Activated naive CD4-positive, alpha-beta T cell treated with anti-CD3 and anti-CD28 coated beads for 36 hours (primary cell): ENCODE results near the gene CRHR1. TPM values are rescaled to one million over a fixed set of nuclear protein-coding genes. Genes with fewer than 3 reads are reported as not detected.

Experiments
- CTCF ChIA-PET: fragments of 350-600 bp; sonication (Branson Sonifier 250); formaldehyde crosslinking; loops from one replicate; lab custom pipeline; 2021; ENCODE audit warnings: antibody characterized with exemption; lab: Charles Lee
- DNase-seq: peaks from one replicate; pipeline ENCODE4 v3.0.0-alpha.2; 2020
- H3K27ac Mint-ChIP-seq: one replicate; pipeline ENCODE4 v1.8.0; 2021; ENCODE audit warnings: mild to moderate bottlenecking, mixed read lengths
- H3K27me3 Mint-ChIP-seq: one replicate; pipeline ENCODE4 v1.8.0; 2021; ENCODE audit warnings: low read depth, mixed read lengths
- H3K36me3 Mint-ChIP-seq: one replicate; pipeline ENCODE4 v1.8.0; 2021; ENCODE audit warnings: low read depth, mixed read lengths
- H3K4me1 Mint-ChIP-seq: one replicate; pipeline ENCODE4 v1.8.0; 2021; ENCODE audit warnings: low read depth, mixed read lengths
- H3K4me3 Mint-ChIP-seq: one replicate; pipeline ENCODE4 v1.8.0; 2021; ENCODE audit warnings: mild to moderate bottlenecking, moderate library complexity, mixed read lengths
- H3K9me3 Mint-ChIP-seq: one replicate; pipeline ENCODE4 v1.8.0; 2021; ENCODE audit warnings: mixed read lengths
- intact Hi-C: fragments of 100-400 bp; cut with micrococcal nuclease; formaldehyde crosslinking; loops from one replicate; pipeline ENCODE4 v1.15.1; 2023
- total RNA-seq, 2 experiments: library from RNA; stranded (reverse); gene quantifications; one replicate each; pipeline ENCODE4 v1.2.3, GENCODE V29; 2021

The CRHR1 gene
- total RNA-seq, 2 experiments from 2014 or later = not detected

DNA sequence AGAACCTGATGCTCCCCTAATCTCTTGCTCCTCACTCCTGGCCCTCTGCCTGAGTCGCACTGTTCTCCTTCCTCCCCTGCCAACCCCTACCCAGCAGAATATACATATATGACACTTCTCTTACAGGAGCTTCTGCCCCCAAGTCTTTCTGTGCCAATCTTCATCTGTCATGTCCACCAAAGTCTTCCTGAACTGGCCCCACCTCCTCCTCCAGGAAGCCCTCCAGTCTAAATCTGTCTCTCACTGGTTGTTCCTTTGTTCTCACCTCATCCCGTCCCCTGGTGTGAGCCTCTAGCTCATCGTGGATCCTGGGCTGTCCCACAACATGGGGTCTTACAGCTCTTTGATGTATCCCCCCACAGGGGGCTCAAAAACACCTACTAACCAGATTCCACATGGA is 8.3 kb downstream of the CRHR1 start:
- peaks cover 25% of the 10 kb centered on the region for H3K27me3 Mint-ChIP-seq

DNA sequence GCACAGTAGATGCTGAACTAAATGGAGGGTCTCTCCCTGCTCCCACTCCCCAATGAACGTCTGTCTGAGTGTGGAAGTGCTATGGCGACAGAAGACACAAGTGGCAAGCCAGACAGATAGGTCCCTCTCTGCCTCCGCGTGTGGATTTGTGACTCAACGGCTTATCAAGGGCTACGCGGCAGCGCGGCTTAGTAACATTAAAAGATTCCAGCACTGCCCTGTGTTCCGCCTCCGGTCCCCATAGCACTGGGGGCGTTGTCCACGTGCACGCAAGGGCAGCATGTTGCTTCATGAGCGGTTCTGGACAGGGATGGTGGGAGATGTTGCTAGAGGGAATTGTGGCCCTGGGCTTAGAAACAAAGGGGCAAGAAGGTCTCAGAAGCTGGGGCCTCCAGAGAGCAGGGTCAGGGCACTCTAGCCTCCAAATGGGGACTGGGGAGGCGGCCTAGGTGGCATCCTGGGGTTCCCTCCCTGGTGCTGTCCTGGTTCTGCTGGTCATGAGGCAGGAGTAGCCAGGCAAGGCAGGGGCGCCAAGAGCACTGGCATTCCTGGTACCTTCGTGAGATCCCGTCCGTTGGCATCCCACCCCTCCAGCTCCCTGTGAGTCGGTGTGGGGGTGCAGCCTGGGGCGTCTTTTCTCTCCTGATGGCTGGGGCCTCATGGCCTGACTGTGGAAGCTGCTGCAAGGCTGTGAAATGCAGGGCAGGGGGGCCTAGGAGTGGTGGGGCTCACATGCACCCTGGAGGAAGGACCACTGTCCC is 9.1 kb downstream of the CRHR1 start:
- H3K4me3 Mint-ChIP-seq = no peak overlapping the region
- intact Hi-C loops = no loop called here
- H3K4me1 Mint-ChIP-seq = no peaks in the 10 kb centered on the region
- no peaks in the 10 kb centered on the region for H3K9me3 Mint-ChIP-seq
- H3K27me3 Mint-ChIP-seq = peaks cover 22% of the 10 kb centered on the region
- no peak for DNase-seq
- H3K36me3 Mint-ChIP-seq = no peaks in the 10 kb centered on the region
- CTCF ChIA-PET = no interaction called here
- H3K27ac Mint-ChIP-seq = no peak overlapping the region

More for the DNA sequence above, 8.3 kb downstream of the CRHR1 start:
- no peaks in the 10 kb centered on the region for H3K4me1 Mint-ChIP-seq
- intact Hi-C loops = no loop called here
- H3K36me3 Mint-ChIP-seq = no peaks in the 10 kb centered on the region
- no peak overlapping the region for H3K27ac Mint-ChIP-seq
- no peak for DNase-seq
- CTCF ChIA-PET = no interaction called here
- no peaks in the 10 kb centered on the region for H3K9me3 Mint-ChIP-seq
- H3K4me3 Mint-ChIP-seq = no peak overlapping the region

DNA sequence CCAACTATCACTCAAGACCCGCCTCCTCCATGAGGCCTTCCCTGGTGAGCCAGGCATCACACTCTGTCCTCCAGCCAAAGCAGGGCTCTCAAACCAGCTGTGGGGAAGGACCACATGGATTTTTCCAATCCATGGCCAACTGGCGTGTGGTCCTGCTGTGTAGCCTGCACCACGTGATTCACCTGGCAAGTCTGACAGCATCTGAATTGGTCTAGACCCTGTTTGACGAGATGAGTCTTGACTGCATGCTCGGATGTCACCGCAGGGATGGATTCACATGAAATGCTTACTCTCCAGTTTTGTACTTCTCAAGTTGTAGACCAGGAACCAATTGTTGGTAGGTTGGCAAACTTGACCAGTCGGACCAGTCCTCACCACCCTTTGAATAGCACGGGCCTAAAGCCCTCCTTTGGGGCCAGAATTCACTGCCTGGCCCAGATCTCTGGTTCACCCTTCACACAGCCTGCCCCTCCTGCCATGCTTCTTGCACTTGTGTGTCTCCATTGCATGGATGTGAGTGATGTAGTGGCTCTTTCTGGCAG is 9.9 kb downstream of the CRHR1 start:
- H3K27me3 Mint-ChIP-seq = peaks cover 20% of the 10 kb centered on the region
- intact Hi-C loops = no loop called here
- no peaks in the 10 kb centered on the region for H3K4me1 Mint-ChIP-seq
- no peak overlapping the region for H3K4me3 Mint-ChIP-seq
- no peak overlapping the region for H3K27ac Mint-ChIP-seq
- no peaks in the 10 kb centered on the region for H3K9me3 Mint-ChIP-seq
- H3K36me3 Mint-ChIP-seq = no peaks in the 10 kb centered on the region
- no peak for DNase-seq
- CTCF ChIA-PET = interaction anchor here (0.9 to 1.8 kb wide), 2 partner anchors 11 to 38 kb away, joined by 3 to 5 read pairs; no protein-coding TSS in a partner anchor

DNA sequence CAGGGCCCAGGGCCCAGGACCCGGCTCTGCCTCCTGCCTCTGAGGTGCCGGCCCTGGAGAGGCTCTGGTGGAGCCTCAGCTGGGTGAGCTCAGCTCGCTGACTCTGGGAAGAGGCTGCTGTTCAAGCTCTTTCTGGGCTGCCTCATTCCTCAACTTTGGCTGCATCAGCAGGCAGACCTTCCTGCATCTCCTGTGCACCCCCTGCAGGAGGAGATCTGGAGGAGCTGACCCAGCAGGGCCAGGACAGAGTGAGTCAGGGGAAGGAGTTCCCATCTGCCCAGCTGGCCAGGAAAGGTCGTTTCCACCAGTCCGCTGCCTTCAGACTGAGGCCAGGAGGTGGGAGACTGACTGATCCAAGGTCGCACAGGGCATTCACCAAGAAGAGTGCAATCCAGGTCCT is 10.7 kb downstream of the CRHR1 start:
- CTCF ChIA-PET = interaction anchor here (0.9 to 1.8 kb wide), 2 partner anchors 12 to 37 kb away, joined by 3 to 5 read pairs; no protein-coding TSS in a partner anchor
- Mint-ChIP-seq H3K36me3 (no peaks in the 10 kb centered on the region), H3K4me3 (no peak overlapping the region), H3K9me3 (no peaks in the 10 kb centered on the region), H3K27me3 (peaks cover 18% of the 10 kb centered on the region), H3K27ac (no peak overlapping the region), H3K4me1 (no peaks in the 10 kb centered on the region)
- intact Hi-C loops = no loop called here
- no peak for DNase-seq

DNA sequence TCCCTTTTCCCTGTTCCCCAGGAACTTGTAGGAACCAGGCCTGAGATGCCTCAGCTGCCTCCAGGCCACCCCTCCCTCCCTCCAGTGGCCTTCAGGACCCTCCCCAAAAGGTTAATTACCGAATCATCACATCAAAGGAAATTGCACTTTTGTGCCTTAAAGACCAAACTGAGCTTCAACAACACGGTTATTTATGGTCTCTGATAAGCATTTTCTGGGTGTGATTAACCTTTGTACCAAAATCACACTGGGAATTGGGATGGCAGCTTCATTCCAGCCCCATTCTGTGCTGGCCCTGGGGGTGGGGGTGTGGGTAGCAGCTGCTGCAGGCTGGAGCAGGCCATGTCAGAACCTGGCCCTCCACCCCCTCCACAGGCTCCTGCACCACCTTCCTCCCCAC is 16.7 kb downstream of the CRHR1 start:
- H3K4me3 Mint-ChIP-seq = no peak overlapping the region
- no peaks in the 10 kb centered on the region for H3K9me3 Mint-ChIP-seq
- DNase-seq = no peak
- H3K27ac Mint-ChIP-seq = no peak overlapping the region
- CTCF ChIA-PET = no interaction called here
- H3K36me3 Mint-ChIP-seq = no peaks in the 10 kb centered on the region
- intact Hi-C loops = no loop called here
- no peaks in the 10 kb centered on the region for H3K4me1 Mint-ChIP-seq
- H3K27me3 Mint-ChIP-seq = peaks cover 3% of the 10 kb centered on the region

DNA sequence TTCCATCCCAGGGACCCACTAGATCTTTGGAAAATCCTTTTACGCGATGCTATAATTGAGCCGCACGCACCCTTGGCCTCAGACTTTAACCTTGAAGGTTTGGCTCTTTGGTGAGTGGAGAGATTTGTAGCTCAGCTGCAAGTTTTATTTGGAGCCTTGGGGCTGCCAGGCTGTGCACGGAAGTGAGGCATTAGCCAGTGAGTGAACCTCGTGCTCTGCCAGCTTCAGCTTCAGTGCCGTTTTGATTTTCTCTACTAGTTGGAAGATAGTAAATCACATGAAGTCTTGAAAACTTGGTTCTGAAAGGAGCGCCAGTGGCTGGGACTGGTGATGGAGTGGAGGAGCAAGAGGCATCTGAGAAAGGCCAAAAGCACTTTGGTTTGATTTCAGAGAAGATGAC is 17.3 kb downstream of the CRHR1 start:
- no peaks in the 10 kb centered on the region for H3K36me3 Mint-ChIP-seq
- peaks cover 3% of the 10 kb centered on the region for H3K27me3 Mint-ChIP-seq
- DNase-seq = no peak
- no peak overlapping the region for H3K4me3 Mint-ChIP-seq
- intact Hi-C loops = no loop called here
- CTCF ChIA-PET = no interaction called here
- H3K4me1 Mint-ChIP-seq = no peaks in the 10 kb centered on the region
- no peaks in the 10 kb centered on the region for H3K9me3 Mint-ChIP-seq
- no peak overlapping the region for H3K27ac Mint-ChIP-seq

DNA sequence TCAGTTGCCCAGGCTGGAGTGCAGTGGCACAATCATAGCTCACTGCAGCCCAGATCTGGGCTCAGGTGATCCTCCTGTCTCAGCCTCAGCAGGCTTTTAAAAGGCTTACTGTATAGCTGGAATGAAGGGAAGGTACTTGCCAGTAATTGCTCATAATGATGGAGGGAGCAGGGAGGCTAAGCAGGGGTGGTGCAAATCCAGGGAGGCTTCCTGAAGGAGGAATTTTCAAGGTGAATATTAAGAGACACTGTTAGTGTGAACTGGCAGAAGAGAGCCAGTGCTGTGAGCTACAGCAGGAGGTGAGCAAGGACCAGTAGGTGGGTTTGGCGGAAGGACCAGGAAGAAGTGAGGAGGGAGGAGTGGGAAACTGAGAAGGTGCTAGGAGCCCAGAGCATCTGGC is 24.7 kb downstream of the CRHR1 start:
- Mint-ChIP-seq H3K4me1 (no peaks in the 10 kb centered on the region), H3K27ac (no peak overlapping the region), H3K27me3 (no peaks in the 10 kb centered on the region), H3K36me3 (no peaks in the 10 kb centered on the region), H3K4me3 (no peak overlapping the region), H3K9me3 (no peaks in the 10 kb centered on the region)
- intact Hi-C loops = no loop called here
- CTCF ChIA-PET = no interaction called here
- no peak for DNase-seq

DNA sequence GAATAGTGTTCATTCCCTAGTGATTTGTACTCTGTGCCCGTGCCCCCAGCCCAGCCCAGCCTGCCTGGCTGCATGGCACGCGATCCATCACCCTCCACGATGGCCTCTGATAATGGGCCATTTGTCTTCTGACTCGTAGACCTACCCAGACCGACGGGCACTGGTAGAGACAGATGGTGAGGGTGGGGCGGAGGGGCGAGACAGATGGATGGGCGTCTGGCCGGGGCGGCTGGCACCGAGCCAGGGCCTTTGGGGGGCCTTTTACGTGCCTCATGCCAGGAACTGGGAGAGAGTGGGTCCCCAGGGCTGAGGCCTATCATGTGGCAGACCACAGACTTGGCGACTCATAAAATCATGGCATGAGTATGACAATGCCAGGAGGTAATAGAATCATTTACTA is 25.4 kb downstream of the CRHR1 start:
- intact Hi-C loops = no loop called here
- no peaks in the 10 kb centered on the region for H3K36me3 Mint-ChIP-seq
- no peak for DNase-seq
- no peak overlapping the region for H3K27ac Mint-ChIP-seq
- H3K4me3 Mint-ChIP-seq = no peak overlapping the region
- H3K4me1 Mint-ChIP-seq = no peaks in the 10 kb centered on the region
- CTCF ChIA-PET = no interaction called here
- H3K27me3 Mint-ChIP-seq = no peaks in the 10 kb centered on the region
- no peaks in the 10 kb centered on the region for H3K9me3 Mint-ChIP-seq

DNA sequence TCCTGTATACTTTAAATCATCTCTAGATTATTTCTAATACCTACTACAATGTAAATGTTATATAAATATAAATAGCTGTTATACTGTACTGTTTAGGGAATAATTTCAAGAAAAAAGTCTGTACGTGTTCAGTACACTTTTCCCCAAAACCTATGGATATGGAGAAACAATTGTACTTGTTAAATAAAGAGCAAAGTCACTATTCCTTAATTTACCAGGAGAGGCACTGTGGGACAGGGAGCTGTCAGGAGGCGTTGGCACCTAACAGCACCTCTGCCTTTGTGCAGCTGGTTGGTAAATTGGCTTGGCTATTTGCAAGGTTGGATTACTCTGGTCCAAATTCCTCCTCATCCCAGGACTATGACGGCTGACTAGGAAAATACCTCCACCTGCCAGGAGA is 28.0 kb downstream of the CRHR1 start:
- H3K27ac Mint-ChIP-seq = no peak overlapping the region
- no peaks in the 10 kb centered on the region for H3K4me1 Mint-ChIP-seq
- CTCF ChIA-PET = interaction anchor here (0.6 to 1.0 kb wide), 3 partner anchors 81 to 179 kb away, joined by 3 to 5 read pairs (median 4); no protein-coding TSS in a partner anchor
- DNase-seq = no peak
- H3K4me3 Mint-ChIP-seq = no peak overlapping the region
- H3K27me3 Mint-ChIP-seq = no peaks in the 10 kb centered on the region
- no peaks in the 10 kb centered on the region for H3K36me3 Mint-ChIP-seq
- intact Hi-C loops = no loop called here
- no peaks in the 10 kb centered on the region for H3K9me3 Mint-ChIP-seq

DNA sequence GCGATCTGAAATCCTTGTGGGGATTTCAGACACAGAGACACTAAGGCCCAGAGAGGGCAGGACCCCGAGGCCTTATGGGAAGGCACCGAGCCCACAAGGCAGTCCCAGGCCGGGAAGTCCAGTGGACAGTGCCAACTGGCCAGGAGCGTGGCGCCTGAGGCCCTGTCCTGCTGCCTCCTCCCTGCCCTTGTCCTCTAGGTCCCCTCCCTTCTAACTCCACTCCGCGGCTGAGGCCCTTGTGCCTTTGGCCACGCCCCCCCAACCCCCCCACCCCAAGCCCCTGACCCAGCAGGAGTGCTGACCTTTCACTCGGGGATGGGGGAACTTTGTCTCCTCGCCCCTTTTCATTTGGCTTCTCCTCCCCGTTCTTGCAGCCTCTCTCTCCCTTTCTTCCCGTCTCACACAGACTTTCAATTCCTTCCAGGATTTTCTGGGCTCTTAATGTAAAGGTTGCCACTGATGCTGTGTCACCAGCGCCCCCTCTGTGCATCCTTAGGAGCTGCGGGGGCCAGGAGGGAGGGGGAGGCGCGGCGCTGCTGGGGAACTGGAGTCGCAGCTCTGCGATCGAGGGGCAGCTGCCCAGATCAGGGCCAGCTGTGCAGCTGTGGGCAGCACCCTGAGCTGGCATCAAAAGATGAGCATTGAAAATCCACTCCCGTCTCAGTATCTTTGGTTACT is 29.1 kb downstream of the CRHR1 start:
- DNase-seq = no peak
- Mint-ChIP-seq H3K9me3 (no peaks in the 10 kb centered on the region), H3K27me3 (no peaks in the 10 kb centered on the region), H3K4me3 (no peak overlapping the region), H3K36me3 (no peaks in the 10 kb centered on the region), H3K27ac (no peak overlapping the region), H3K4me1 (no peaks in the 10 kb centered on the region)
- CTCF ChIA-PET = no interaction called here
- intact Hi-C loops = no loop called here

DNA sequence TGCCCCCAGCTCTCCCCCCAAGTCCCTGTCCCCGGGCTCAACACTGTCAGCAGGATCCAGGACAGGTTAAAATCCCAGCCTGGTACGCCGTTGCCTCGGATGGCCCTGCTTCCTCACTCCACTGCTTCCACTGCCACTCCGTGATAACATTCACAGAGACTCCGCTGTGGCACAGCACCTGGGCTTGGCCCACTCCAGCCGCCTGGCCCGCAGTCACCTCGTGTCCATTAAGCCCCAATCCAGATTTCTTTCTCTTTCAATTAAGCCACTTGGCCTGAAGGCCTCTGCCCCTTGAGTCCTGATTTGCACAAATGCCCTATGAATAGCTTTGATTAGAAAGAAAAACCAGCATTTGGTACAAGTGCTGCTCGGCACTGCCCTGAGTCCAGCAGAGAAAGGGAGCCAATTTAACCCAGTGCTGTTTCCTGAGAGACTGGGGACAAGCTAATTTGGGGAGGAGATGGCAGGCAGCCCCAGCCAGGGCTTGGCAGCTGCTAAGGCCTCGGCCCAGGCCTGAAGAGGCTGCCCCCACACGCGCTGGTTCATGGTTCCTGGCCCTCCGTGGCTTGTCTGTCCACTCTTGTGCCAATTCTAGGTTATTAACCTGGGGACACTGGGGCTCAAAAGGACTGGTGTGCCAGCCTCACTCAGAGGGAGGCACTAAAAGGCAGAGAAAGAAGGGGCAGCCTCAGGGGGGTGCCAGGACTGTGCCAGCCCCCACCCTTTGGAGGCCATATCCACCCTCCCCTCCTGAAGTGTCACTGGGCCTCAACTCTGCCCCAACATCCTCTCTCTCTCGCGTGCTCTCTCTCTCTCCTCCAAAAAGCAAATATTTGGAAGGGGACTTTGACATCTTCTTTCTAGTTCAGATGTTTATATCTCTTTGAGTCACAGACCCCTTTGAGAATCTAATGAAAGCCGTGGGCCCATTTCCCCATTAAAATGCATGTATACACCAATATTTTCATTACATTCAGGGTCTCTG is 30.8 kb downstream of the CRHR1 start:
- no peaks in the 10 kb centered on the region for H3K27me3 Mint-ChIP-seq
- H3K27ac Mint-ChIP-seq = no peak overlapping the region
- H3K36me3 Mint-ChIP-seq = no peaks in the 10 kb centered on the region
- intact Hi-C loops = no loop called here
- H3K4me3 Mint-ChIP-seq = no peak overlapping the region
- CTCF ChIA-PET = interaction anchor here (0.5 to 1.2 kb wide), 2 partner anchors 175 to 821 kb away, joined by 3 to 4 read pairs; no protein-coding TSS in a partner anchor
- no peak for DNase-seq
- H3K9me3 Mint-ChIP-seq = no peaks in the 10 kb centered on the region
- H3K4me1 Mint-ChIP-seq = no peaks in the 10 kb centered on the region

DNA sequence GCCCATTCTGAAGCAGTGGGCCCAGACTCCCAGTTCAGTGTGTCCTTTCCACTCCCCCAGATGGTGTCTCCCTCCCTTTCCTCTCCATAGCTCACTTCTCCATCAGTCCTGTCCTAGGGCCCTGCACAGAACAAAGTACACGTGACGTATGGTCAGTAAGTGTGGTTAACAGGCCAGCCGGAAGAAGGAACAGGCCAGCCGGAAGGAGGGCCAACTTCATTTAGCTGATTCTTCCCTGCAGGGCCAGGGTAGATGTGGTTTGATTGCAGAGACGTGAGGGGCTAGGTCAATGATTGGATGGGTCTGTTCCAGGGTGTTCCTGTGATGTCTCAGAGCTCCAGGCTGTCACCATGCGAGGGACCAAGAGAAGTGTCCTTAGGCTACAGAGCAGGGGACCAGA is 31.6 kb downstream of the CRHR1 start:
- H3K4me3 Mint-ChIP-seq = no peak overlapping the region
- intact Hi-C loops = no loop called here
- H3K9me3 Mint-ChIP-seq = no peaks in the 10 kb centered on the region
- no peaks in the 10 kb centered on the region for H3K4me1 Mint-ChIP-seq
- CTCF ChIA-PET = interaction anchor here (0.7 kb wide), 1 partner anchor 36 kb away, joined by 3 read pairs; no protein-coding TSS in a partner anchor
- H3K27me3 Mint-ChIP-seq = no peaks in the 10 kb centered on the region
- H3K36me3 Mint-ChIP-seq = no peaks in the 10 kb centered on the region
- DNase-seq = no peak
- no peak overlapping the region for H3K27ac Mint-ChIP-seq
